GM18870 (cell line): ENCODE results near the gene MTFR1L.

Source experiments
- ATAC-seq: cut with Tn5 transposase; IDR thresholded peaks from one replicate; pipeline ENCODE4 v1.9.1; 2021; ENCODE audit warnings: moderate library complexity; ENCODE audit not compliant: unreplicated experiment

Gene MTFR1L

DNA sequence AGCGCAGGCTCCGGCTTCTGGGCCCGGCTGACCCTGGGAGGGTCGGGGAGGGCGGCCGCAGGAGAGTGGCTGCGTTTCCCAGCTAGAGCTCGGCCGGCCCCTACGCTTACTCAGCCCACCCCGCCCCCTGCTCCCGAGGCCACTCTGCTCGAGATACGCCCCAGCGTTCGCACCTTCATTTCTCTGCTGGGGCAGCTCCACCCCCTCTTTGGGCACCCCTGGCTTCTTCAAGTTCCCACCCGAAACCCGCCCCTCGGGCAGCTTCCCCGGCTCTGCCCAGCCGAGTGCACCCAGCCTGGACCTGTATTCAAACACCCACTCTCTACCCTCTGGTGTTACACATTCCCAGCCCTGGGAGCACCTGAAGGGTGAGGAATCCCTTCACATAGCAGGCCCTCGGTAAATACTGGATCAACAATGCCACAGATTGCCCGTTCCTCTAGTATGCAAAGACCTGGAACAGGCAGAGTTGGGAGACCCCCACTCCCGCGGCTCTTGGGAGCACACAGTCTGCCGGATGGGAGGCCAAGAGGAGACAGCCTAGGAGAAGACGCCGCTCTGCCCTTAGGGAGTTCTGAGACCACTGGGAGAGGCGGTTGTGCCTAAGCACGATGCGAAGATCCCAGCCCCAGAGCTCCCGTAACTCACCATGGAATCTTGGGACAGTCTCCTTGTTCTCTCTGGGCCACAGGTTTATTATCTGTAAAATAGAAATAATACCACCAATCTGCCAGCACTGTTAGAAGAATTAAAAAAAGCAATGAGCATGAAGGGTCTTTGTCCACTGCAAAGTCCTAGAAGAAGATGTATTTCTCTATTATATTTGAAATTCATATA is 56.3 kb downstream of the MTFR1L start:
- no peak for ATAC-seq

DNA sequence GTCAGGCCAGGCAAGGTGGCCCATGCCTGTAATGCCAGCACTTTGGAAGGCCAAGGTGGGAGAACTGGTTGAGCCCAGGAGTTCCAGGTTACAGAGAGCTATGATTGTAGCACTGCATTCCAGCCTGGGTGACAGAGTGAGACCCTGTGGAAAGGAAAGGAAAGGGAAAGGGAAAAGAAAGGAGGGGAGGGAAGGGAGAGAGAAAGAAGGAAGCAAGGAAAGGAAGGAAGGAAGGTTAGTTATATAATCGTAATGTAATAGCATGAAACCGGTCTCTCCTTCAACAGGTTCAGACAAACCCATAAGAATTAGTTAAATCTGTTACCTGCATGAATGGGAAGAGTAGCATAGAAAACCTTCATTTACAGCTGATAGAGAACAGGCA is 56.9 kb downstream of the MTFR1L start:
- no peak for ATAC-seq

DNA sequence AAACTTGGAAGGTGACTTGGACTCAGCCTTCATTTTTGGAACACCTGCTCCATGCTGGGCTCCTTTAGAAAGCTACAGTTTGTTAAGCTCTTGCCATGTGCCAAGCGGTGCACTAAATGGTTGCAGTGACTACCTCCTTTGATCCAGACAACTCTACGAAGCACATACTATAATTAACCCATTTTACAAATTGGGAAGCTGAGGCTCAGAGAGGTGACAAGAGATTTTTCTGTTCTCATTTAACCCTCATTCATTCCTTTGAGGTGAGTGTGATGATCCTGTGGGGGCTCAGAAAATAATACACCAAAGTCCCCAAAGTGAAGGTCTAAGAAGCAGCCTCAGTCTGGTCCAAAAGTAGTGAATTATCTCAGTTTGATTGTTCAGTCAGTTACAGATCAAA is 57.4 kb downstream of the MTFR1L start:
- ATAC-seq = no peak

DNA sequence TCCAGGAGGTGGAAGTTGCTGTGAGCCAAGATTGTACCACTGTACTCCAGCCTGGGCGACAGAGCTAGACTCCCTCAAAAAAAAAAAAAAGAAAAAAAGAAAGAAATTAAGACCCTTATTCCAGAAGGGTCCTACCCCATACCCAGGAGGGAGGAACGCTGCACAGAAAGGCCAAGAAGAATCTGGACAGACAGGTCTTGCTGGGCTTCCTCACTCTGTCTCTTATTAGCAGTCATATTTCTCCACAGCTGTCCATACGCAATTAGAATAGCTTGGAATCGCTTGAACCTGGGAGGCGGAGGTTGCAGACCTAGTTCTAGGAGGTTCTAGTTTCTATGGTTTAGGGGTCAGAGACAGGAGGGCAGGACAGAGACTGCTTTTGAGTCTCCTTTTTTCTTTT is 58.9 kb downstream of the MTFR1L start:
- ATAC-seq = no peak

DNA sequence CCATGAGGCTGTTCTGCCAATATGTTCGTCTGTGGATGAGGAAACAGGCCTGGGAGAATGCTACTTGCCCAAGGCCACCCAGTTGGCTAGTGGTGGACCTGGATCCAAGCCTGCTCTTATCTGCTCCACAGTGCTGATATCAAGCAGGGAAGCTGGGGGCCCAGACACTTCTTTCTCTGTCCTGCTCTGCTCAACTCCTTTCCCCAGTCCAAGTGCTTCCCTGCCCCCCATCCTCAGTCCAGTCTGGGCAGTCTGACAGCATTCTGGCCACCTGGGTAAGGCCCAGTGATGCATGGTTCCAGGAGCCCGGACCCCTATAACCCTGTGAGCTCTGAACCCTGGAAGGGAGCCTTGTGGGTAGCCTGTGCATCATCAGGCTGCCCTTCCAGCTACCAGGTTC is 59.9 kb downstream of the MTFR1L start:
- ATAC-seq = no peak

DNA sequence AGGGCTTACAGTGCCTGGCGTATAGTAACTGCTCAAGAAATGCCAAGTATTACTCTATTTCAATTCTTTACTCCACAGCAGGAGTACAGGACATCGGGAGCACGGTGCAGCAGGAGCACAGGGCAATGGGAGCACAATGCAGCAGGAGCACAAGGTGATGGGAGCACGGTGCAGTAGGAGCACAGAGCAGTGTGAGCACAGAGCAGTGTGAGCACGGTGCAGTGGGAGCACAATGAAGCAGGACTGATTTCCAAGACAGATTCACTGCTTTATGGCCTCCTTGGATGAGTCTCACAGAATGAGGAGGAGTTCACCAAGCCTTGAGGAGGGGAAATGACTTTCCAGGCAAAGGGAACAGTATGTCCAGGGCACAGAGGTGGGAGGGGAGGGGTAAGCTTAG is 60.8 kb downstream of the MTFR1L start:
- ATAC-seq = no peak

DNA sequence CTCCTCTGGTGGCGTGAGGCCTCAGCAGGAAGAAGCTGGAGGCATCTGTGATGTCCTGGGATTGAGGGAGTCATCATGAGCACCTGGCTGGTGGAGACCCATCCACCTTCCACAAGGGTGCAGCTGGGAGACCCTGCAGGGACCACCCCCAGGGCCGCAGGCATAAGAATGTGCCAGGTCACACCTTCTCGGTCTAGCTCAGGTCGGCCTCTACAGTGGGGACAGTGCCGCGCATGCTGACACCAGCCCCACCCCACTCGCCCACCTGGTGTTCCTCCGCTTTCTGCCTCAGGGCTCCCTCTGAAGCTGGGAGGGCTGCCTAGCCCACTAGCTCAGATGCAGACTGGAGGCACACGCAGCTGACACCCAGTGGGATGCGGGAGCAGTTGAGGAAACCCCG is 61.5 kb downstream of the MTFR1L start:
- ATAC-seq = no peak
